ENCODE data around the gene SH3BP5L.

GRCh38 chr1:248783367-248783766 is 42.3 kb downstream of the SH3BP5L start:
- TF ChIP-seq CTCF (IDR thresholded peaks at IDR 0.05): no peak
- no peak for TF ChIP-seq EP300 (IDR thresholded peaks at IDR 0.05)
- TF ChIP-seq POLR2AphosphoS5 (IDR thresholded peaks at IDR 0.05): no peak

Data from gastroesophageal sphincter (tissue), 3 donors.